ENCODE results near the gene BRD4. TPM values are rescaled to one million over a fixed set of nuclear protein-coding genes. Genes with fewer than 3 reads are reported as not detected.

Gene BRD4
- total RNA-seq, 4 donors from 2014 or later, result 34.1 to 48.1 (median 37.5) TPM

- 92% methylated on average over 14 of the region's 17 CpGs for WGBS
- no peaks in the 10 kb centered on the region for H3K27me3 ChIP-seq
- H3K4me3 ChIP-seq, result no peak overlapping the region
- intact Hi-C loops (cut with DNase I), result no loop called here
- peaks cover 27 to 47% (median 36%) of the 10 kb centered on the region in 4 donors for H3K4me1 ChIP-seq
- no peaks in the 10 kb centered on the region for H3K9me3 ChIP-seq
- no peak for DNase-seq (ENCODE audit: extremely low spot score)
- TF ChIP-seq POLR2A (IDR thresholded peaks at IDR 0.05; ENCODE audit: low read depth), result no peak
- no peak for TF ChIP-seq EP300 (IDR thresholded peaks at IDR 0.05)
- no peak for TF ChIP-seq POLR2AphosphoS5 (IDR thresholded peaks at IDR 0.05)
- no peak overlapping the region for H3K27ac ChIP-seq (replicated peaks in 1 of 4)
- peaks cover 31 to 100% (median 96%) of the 10 kb centered on the region in 4 donors for H3K36me3 ChIP-seq
Measured at GRCh38 chr19:15243236-15243957, 88.9 kb downstream of the BRD4 start.

- no peak for DNase-seq (ENCODE audit: extremely low spot score)
- Histone ChIP-seq H3K27ac (replicated peaks in 1 of 4) (no peak overlapping the region), H3K4me3 (no peak overlapping the region), H3K27me3 (no peaks in the 10 kb centered on the region), H3K4me1 (peaks cover 7 to 27% (median 16%) of the 10 kb centered on the region in 4 donors), H3K36me3 (peaks cover 49 to 100% (median 96%) of the 10 kb centered on the region in 4 donors), H3K9me3 (no peaks in the 10 kb centered on the region)
- WGBS, result 85% methylated on average over 7 of the region's 9 CpGs
- intact Hi-C loops (cut with DNase I), result no loop called here
- TF ChIP-seq POLR2AphosphoS5 (IDR thresholded peaks at IDR 0.05), result no peak
- no peak for TF ChIP-seq POLR2A (IDR thresholded peaks at IDR 0.05; ENCODE audit: low read depth)
- TF ChIP-seq CTCF (IDR thresholded peaks at IDR 0.05), result no peak
- TF ChIP-seq EP300 (IDR thresholded peaks at IDR 0.05), result no peak
Measured at GRCh38 chr19:15241259-15241910, 91.0 kb downstream of the BRD4 start.

GRCh38 chr19:15240515-15240914 is 91.8 kb downstream of the BRD4 start:
- intact Hi-C loops (cut with DNase I), result no loop called here
- no peak overlapping the region for H3K27ac ChIP-seq (replicated peaks in 1 of 4)
- no peaks in the 10 kb centered on the region for H3K9me3 ChIP-seq
- peaks cover 0 to 18% (median 7%) of the 10 kb centered on the region in 4 donors for H3K4me1 ChIP-seq
- 94% methylated on average over 3 of the region's 9 CpGs for WGBS
- peaks cover 53 to 100% (median 96%) of the 10 kb centered on the region in 4 donors for H3K36me3 ChIP-seq
- no peak overlapping the region for H3K4me3 ChIP-seq
- DNase-seq (ENCODE audit: extremely low spot score), result no peak
- TF ChIP-seq POLR2A (IDR thresholded peaks at IDR 0.05; ENCODE audit: low read depth) (no peak), CTCF (IDR thresholded peaks at IDR 0.05) (no peak), EP300 (IDR thresholded peaks at IDR 0.05) (no peak), POLR2AphosphoS5 (IDR thresholded peaks at IDR 0.05) (no peak)
- no peaks in the 10 kb centered on the region for H3K27me3 ChIP-seq

- Histone ChIP-seq H3K36me3 (peaks cover 53 to 91% (median 85%) of the 10 kb centered on the region in 4 donors), H3K9me3 (no peaks in the 10 kb centered on the region), H3K4me3 (no peak overlapping the region), H3K27ac (replicated peaks in 1 of 4) (no peak overlapping the region), H3K27me3 (no peaks in the 10 kb centered on the region), H3K4me1 (peaks cover 0 to 15% (median 3%) of the 10 kb centered on the region in 4 donors)
- intact Hi-C loops (cut with DNase I), result no loop called here
- no peak for TF ChIP-seq POLR2A (IDR thresholded peaks at IDR 0.05; ENCODE audit: low read depth)
- TF ChIP-seq EP300 (IDR thresholded peaks at IDR 0.05), result no peak
- TF ChIP-seq POLR2AphosphoS5 (IDR thresholded peaks at IDR 0.05), result no peak
- no peak for TF ChIP-seq CTCF (IDR thresholded peaks at IDR 0.05)
- WGBS, result 83% methylated on average over 11 of the region's 26 CpGs
- DNase-seq (ENCODE audit: extremely low spot score), result no peak
Measured at GRCh38 chr19:15239337-15239949, 92.9 kb downstream of the BRD4 start.

GRCh38 chr19:15238639-15239155 is 93.6 kb downstream of the BRD4 start:
- H3K4me1 ChIP-seq, result peaks cover 0 to 10% (median under 1%) of the 10 kb centered on the region in 4 donors
- H3K27ac ChIP-seq (replicated peaks in 1 of 4), result peak overlapping the region in 1 of 4 donors; percentile 7
- no peaks in the 10 kb centered on the region for H3K9me3 ChIP-seq
- no peak for TF ChIP-seq CTCF (IDR thresholded peaks at IDR 0.05)
- no peak for TF ChIP-seq EP300 (IDR thresholded peaks at IDR 0.05)
- no peak for TF ChIP-seq POLR2AphosphoS5 (IDR thresholded peaks at IDR 0.05)
- no peak for TF ChIP-seq POLR2A (IDR thresholded peaks at IDR 0.05; ENCODE audit: low read depth)
- WGBS, result 94% methylated on average over 7 of the region's 29 CpGs
- DNase-seq (ENCODE audit: extremely low spot score), result no peak
- H3K36me3 ChIP-seq, result peaks cover 47 to 83% (median 78%) of the 10 kb centered on the region in 4 donors
- no peak overlapping the region for H3K4me3 ChIP-seq
- H3K27me3 ChIP-seq, result no peaks in the 10 kb centered on the region
- intact Hi-C loops (cut with DNase I), result no loop called here

All from esophagus muscularis mucosa (tissue), 4 donors.